GM12801 (cell line): ENCODE data around the gene UIMC1.

ENCODE experiments used
- CTCF ChIP-seq: IDR thresholded peaks from one replicate; pipeline ENCODE4 v1.5.1; 2011; ENCODE audit warnings: control low read depth; ENCODE audit not compliant: insufficient read length; ENCODE audit errors: extremely low read depth

Gene UIMC1

DNA sequence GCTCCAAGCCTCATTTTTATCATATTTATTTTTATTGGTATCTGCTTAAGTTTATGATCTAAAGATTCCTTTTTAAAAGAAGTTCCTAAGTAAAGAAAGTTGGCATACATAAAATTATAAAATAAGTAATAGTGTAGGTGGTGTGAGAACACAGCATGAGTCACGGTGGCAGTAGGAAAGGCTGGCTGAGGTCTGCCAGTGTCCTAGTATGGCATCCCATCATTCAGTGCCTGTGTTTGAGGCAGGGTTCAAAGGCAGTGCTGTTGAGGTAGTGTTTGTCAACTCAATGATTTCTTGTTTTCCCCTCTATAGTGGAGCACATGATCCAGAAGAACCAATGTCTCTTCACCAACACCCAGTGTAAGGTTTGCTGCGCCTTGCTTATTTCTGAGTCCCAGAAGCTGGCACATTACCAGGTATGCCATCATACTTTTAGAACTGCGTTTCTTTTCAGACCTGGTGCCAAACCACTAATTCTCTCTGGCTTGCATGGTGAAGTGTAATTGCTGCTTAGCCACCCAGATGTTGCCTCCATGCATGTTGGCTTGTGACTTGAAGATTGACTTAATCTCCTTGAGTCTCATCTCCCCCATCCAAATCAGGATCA lies 34.3 kb upstream of the UIMC1 start:
- TF ChIP-seq CTCF, result no peak

DNA sequence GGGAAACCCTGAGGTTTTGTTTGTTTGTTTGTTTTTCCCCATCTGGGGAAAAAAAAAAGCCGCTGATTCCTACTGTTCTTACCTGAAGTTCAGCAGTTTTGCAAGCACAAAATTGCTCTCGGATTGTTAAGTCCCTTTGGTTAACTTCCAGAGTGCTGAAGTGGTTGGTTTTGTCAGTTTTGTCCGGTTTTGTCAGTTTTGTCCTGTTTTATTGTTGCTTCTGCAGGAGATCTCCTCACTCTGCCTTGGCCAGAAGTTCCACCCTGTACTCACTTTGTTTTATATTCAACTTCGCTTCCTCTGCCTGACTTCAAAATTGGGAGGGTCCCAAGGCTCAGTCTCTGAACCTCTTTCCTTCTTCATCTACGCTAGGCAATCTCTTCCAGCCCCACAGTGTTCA lies 30.3 kb upstream of the UIMC1 start:
- TF ChIP-seq CTCF, result no peak

DNA sequence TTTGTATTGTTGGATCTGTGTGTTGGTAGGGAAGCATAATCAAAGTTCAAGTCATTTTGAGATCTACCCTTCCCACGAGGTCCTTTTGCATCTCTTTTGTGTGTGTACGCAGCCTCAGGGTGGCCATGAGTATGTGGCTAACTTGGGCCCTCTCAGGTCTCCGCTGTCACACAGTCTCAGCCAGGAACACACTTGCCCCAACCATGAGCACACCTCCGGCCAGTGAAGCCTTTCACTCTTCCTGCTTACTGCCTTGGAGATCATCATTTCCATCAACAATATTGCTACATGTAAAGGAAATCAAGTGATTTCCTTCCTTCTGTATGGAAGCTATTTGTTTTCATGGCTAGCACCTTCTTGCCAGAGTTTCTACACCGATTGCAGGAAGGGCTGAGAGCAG lies 29.9 kb upstream of the UIMC1 start:
- no peak for TF ChIP-seq CTCF

GRCh38 chr5:177035976-177036375 lies 29.4 kb upstream of the UIMC1 start:
- TF ChIP-seq CTCF, result no peak

DNA sequence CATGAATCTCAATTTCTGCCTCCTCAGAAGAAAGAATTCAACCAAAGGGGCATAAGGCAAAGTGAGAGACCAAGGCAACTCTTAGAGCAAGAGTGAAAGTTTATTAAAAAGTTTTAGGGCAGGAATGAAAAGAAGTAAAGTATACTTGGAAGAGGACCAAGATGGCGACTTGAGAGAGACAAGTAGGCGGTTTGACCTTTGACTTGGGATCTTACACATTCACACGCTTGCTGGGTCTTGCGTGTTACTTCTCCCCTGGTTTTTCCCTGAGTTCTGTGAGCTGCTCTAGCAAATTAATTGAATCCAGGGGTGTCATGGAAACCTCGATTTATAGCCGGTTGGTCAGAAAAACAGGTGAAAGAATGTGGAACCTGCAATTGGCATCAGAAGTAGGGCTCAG lies 22.9 kb upstream of the UIMC1 start:
- no peak for TF ChIP-seq CTCF

DNA sequence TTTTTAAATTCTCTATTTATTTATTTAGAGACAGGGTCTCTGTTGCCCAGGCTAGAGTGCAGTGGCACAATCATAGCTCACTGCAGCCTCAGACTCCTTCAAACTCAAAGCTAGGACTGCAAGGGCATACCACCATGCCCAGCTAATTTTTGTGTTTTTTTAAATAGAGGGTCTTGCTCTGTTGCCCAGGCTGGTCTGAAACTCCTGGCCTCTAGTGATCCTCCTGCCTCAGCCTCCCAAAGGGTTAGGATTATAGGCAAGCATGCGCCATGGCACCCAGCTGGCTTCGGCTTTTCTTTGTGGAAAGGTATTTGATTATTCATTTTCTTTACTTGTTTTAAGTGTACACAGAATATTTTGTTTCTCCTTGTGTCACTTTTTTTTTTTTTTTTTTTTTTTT lies 21.1 kb upstream of the UIMC1 start:
- no peak for TF ChIP-seq CTCF

- no peak for TF ChIP-seq CTCF
Observed at GRCh38 chr5:177025101-177025601, 18.6 kb upstream of the UIMC1 start.
